ENCODE results near the gene RBFOX1. TPM values are rescaled to one million over a fixed set of nuclear protein-coding genes. Genes with fewer than 3 reads are reported as not detected.

The RBFOX1 gene
- total RNA-seq, 1 donor from 2014 or later: 0.84 TPM

DNA sequence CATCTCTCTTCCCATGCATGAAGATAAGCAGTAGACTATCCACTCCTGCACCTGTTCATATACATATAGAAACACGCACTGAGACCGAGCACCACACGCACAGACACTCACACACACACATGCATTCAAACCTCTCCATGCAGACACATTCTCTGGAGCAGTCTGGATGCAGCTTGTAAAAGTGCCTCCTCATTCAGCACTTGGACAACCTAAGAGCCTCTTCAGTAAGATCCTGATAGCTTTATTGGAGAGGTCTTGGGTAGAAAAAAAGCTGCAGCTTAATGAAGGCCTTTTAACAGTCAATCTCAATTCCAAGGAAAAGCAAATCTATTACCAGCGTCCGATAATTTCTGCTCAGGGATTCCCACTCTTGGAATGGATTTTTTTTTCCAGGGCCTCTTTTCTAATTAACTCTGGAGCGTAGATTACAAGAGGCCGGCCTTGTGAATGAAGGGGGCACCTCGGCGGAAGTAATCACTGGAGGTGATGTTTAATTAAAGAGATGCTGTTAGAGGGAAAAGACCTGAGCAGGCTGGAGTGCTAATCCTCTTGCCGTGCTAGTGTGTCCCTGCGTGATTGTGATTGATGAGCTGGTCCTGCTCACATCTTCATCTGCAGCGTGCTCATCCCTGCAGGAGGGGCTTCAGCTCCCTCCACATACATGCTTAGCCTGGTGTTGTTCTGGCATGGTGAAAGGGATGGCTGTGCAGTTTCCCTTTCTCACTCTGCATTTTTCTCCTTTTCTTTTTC is 155.1 kb downstream of the RBFOX1 start:
- Histone ChIP-seq H2AFZ (ENCODE audit: low read depth, low read length) (no peak overlapping the region), H3K36me3 (ENCODE audit: insufficient read depth, low read length) (no peaks in the 10 kb centered on the region), H3K27ac (ENCODE audit: low read depth, low read length) (no peak overlapping the region), H3K4me3 (ENCODE audit: insufficient read depth, low read depth, low read length) (no peak overlapping the region), H3K9me3 (ENCODE audit: insufficient read depth, low read depth, low read length) (peaks cover 4% of the 10 kb centered on the region), H4K20me1 (ENCODE audit: insufficient read depth, low read length) (no peaks in the 10 kb centered on the region), H3K9ac (ENCODE audit: low read length) (no peak overlapping the region), H3K4me2 (ENCODE audit: low read length) (no peak overlapping the region), H3K4me1 (ENCODE audit: insufficient read depth, low read length) (no peaks in the 10 kb centered on the region), H3K79me2 (ENCODE audit: insufficient read depth, low read length) (no peaks in the 10 kb centered on the region), H3K27me3 (ENCODE audit: insufficient read depth, low read length) (no peaks in the 10 kb centered on the region)
- H3K4me3 Mint-ChIP-seq (ENCODE audit: unreplicated experiment): no peak overlapping the region
- TF ChIP-seq, protein P1, sequence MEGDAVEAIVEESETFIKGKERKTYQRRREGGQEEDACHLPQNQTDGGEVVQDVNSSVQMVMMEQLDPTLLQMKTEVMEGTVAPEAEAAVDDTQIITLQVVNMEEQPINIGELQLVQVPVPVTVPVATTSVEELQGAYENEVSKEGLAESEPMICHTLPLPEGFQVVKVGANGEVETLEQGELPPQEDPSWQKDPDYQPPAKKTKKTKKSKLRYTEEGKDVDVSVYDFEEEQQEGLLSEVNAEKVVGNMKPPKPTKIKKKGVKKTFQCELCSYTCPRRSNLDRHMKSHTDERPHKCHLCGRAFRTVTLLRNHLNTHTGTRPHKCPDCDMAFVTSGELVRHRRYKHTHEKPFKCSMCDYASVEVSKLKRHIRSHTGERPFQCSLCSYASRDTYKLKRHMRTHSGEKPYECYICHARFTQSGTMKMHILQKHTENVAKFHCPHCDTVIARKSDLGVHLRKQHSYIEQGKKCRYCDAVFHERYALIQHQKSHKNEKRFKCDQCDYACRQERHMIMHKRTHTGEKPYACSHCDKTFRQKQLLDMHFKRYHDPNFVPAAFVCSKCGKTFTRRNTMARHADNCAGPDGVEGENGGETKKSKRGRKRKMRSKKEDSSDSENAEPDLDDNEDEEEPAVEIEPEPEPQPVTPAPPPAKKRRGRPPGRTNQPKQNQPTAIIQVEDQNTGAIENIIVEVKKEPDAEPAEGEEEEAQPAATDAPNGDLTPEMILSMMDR (IDR thresholded peaks at IDR 0.05; ENCODE audit: insufficient read depth, low read depth, low read length): no peak
- no peak for TF ChIP-seq EZH2 (IDR thresholded peaks at IDR 0.05; ENCODE audit: insufficient read depth, low read length)
- no peaks in the 10 kb centered on the region for H3K36me3 Mint-ChIP-seq (ENCODE audit: low read depth, unreplicated experiment)
- H3K27ac Mint-ChIP-seq (ENCODE audit: unreplicated experiment): no peak overlapping the region
- DNase-seq (ENCODE audit: low read depth) (no peak), FAIRE-seq (no peak)
- H3K9me3 Mint-ChIP-seq (ENCODE audit: unreplicated experiment): no peaks in the 10 kb centered on the region
- no peaks in the 10 kb centered on the region for H3K4me1 Mint-ChIP-seq (ENCODE audit: low read depth, unreplicated experiment)
- peaks cover 15% of the 10 kb centered on the region for H3K27me3 Mint-ChIP-seq (ENCODE audit: low read depth, unreplicated experiment)

DNA sequence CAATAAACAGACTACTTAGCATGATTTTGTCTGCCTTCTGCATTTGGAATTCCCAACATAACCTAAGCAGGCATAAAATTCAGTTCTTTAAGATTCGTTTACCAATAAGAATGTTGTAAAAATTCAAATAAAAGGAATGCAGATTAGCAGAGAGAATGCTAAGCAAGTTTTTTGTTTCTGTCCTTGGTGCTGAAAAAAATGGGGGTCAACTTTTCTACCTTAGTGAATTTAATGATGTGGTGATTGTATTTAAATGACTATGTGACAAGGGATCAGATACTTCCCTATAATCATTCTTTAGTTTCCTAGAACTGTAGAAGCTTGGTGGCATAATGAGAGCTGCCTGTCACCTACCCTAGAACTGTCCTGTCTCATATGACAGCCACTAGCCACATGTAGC is 159.5 kb downstream of the RBFOX1 start:
- Histone ChIP-seq H3K27ac (ENCODE audit: low read depth, low read length) (no peak overlapping the region), H3K4me2 (ENCODE audit: low read length) (no peak overlapping the region), H4K20me1 (ENCODE audit: insufficient read depth, low read length) (no peaks in the 10 kb centered on the region), H3K36me3 (ENCODE audit: insufficient read depth, low read length) (no peaks in the 10 kb centered on the region), H3K4me3 (ENCODE audit: insufficient read depth, low read depth, low read length) (no peak overlapping the region), H3K79me2 (ENCODE audit: insufficient read depth, low read length) (no peaks in the 10 kb centered on the region), H3K9me3 (ENCODE audit: insufficient read depth, low read depth, low read length) (peaks cover 3% of the 10 kb centered on the region), H3K4me1 (ENCODE audit: insufficient read depth, low read length) (no peaks in the 10 kb centered on the region), H3K9ac (ENCODE audit: low read length) (no peak overlapping the region), H3K27me3 (ENCODE audit: insufficient read depth, low read length) (no peaks in the 10 kb centered on the region), H2AFZ (ENCODE audit: low read depth, low read length) (no peak overlapping the region)
- no peaks in the 10 kb centered on the region for H3K36me3 Mint-ChIP-seq (ENCODE audit: low read depth, unreplicated experiment)
- H3K4me3 Mint-ChIP-seq (ENCODE audit: unreplicated experiment): no peak overlapping the region
- no peaks in the 10 kb centered on the region for H3K9me3 Mint-ChIP-seq (ENCODE audit: unreplicated experiment)
- DNase-seq (ENCODE audit: low read depth): no peak
- no peaks in the 10 kb centered on the region for H3K4me1 Mint-ChIP-seq (ENCODE audit: low read depth, unreplicated experiment)
- peaks cover 12% of the 10 kb centered on the region for H3K27me3 Mint-ChIP-seq (ENCODE audit: low read depth, unreplicated experiment)
- no peak overlapping the region for H3K27ac Mint-ChIP-seq (ENCODE audit: unreplicated experiment)
- FAIRE-seq: no peak
- no peak for TF ChIP-seq EZH2 (IDR thresholded peaks at IDR 0.05; ENCODE audit: insufficient read depth, low read length)
- TF ChIP-seq, protein P1 (IDR thresholded peaks at IDR 0.05; ENCODE audit: insufficient read depth, low read depth, low read length): no peak

GRCh38 chr16:7493133-7493532 is 160.5 kb downstream of the RBFOX1 start:
- FAIRE-seq (no peak), DNase-seq (ENCODE audit: low read depth) (no peak)
- Mint-ChIP-seq H3K4me1 (ENCODE audit: low read depth, unreplicated experiment) (no peaks in the 10 kb centered on the region), H3K27me3 (ENCODE audit: low read depth, unreplicated experiment) (peaks cover 15% of the 10 kb centered on the region), H3K27ac (ENCODE audit: unreplicated experiment) (no peak overlapping the region), H3K4me3 (ENCODE audit: unreplicated experiment) (no peak overlapping the region), H3K36me3 (ENCODE audit: low read depth, unreplicated experiment) (no peaks in the 10 kb centered on the region), H3K9me3 (ENCODE audit: unreplicated experiment) (no peaks in the 10 kb centered on the region)
- Histone ChIP-seq H3K4me3 (ENCODE audit: insufficient read depth, low read depth, low read length) (no peak overlapping the region), H3K36me3 (ENCODE audit: insufficient read depth, low read length) (no peaks in the 10 kb centered on the region), H3K79me2 (ENCODE audit: insufficient read depth, low read length) (no peaks in the 10 kb centered on the region), H3K27me3 (ENCODE audit: insufficient read depth, low read length) (no peaks in the 10 kb centered on the region), H3K9me3 (ENCODE audit: insufficient read depth, low read depth, low read length) (no peaks in the 10 kb centered on the region), H3K4me2 (ENCODE audit: low read length) (no peak overlapping the region), H3K27ac (ENCODE audit: low read depth, low read length) (no peak overlapping the region), H2AFZ (ENCODE audit: low read depth, low read length) (no peak overlapping the region), H3K9ac (ENCODE audit: low read length) (no peak overlapping the region), H4K20me1 (ENCODE audit: insufficient read depth, low read length) (no peaks in the 10 kb centered on the region), H3K4me1 (ENCODE audit: insufficient read depth, low read length) (no peaks in the 10 kb centered on the region)
- no peak for TF ChIP-seq EZH2 (IDR thresholded peaks at IDR 0.05; ENCODE audit: insufficient read depth, low read length)
- TF ChIP-seq, protein P1 (IDR thresholded peaks at IDR 0.05; ENCODE audit: insufficient read depth, low read depth, low read length): no peak
